HG03108 (cell line): ENCODE data around the gene ELFN1.

Source experiments
- ATAC-seq: cut with Tn5 transposase; IDR thresholded peaks from one replicate; pipeline ENCODE4 v1.9.1; 2021; ENCODE audit warnings: moderate library complexity; ENCODE audit not compliant: unreplicated experiment

ELFN1 gene

GRCh38 chr7:1669954-1670893, at the start of gene ELFN1:
Gene ELFN1, plus strand, starts transcription at chr7:1670277. Its CDS starts 74,320 bp downstream, at chr7:1744597.
- no peak for ATAC-seq

- ATAC-seq, result no peak
Observed at GRCh38 chr7:1620835-1621234, 49.2 kb upstream of the ELFN1 start.

GRCh38 chr7:1621718-1622117, 48.4 kb upstream of the ELFN1 start:
- ATAC-seq, result no peak

GRCh38 chr7:1622441-1622840, 47.6 kb upstream of the ELFN1 start:
- no peak for ATAC-seq

GRCh38 chr7:1623810-1624209, 46.3 kb upstream of the ELFN1 start:
- no peak for ATAC-seq

- no peak for ATAC-seq
Observed at GRCh38 chr7:1624999-1625927, 44.8 kb upstream of the ELFN1 start.

- ATAC-seq, result no peak
Observed at GRCh38 chr7:1626769-1627168, 43.3 kb upstream of the ELFN1 start.

GRCh38 chr7:1630700-1631336, 39.3 kb upstream of the ELFN1 start:
- no peak for ATAC-seq

- no peak for ATAC-seq
Observed at GRCh38 chr7:1631678-1632077, 38.4 kb upstream of the ELFN1 start.

- no peak for ATAC-seq
Observed at GRCh38 chr7:1632506-1632905, 37.6 kb upstream of the ELFN1 start.

- ATAC-seq, result no peak
Observed at GRCh38 chr7:1632916-1633785, 36.9 kb upstream of the ELFN1 start.

GRCh38 chr7:1635401-1635800, 34.7 kb upstream of the ELFN1 start:
- ATAC-seq, result no peak

- ATAC-seq, result no peak
Observed at GRCh38 chr7:1637155-1637554, 32.9 kb upstream of the ELFN1 start.

- ATAC-seq, result no peak
Observed at GRCh38 chr7:1638215-1638661, 31.8 kb upstream of the ELFN1 start.

- no peak for ATAC-seq
Observed at GRCh38 chr7:1639071-1639470, 31.0 kb upstream of the ELFN1 start.

- ATAC-seq, result no peak
Observed at GRCh38 chr7:1639532-1640175, 30.4 kb upstream of the ELFN1 start.

- no peak for ATAC-seq
Observed at GRCh38 chr7:1640376-1641172, 29.5 kb upstream of the ELFN1 start.

- ATAC-seq, result no peak
Observed at GRCh38 chr7:1641173-1641572, 28.9 kb upstream of the ELFN1 start.
